Measurements from ENCODE around the gene TANGO2. TPM values are rescaled to one million over a fixed set of nuclear protein-coding genes. Genes with fewer than 3 reads are reported as not detected.
A peak's percentile ranks its signal among the peaks of the same experiment; 100 is the strongest.

Gene TANGO2
- total and polyA plus RNA-seq, 9 of the 15 experiments (the other 6 are each of a cell fraction or from before 2014, with no cell fraction given) = 15.5 to 94.9 (median 70.1) TPM

GRCh38 chr22:19997561-19998231 is 23.2 kb upstream of the TANGO2 start:
- BruUV-seq (replicated peaks) = no TSS peak
- peak overlapping the region in 1 of 2 experiments; percentile 75; a peak in 2 of 4 replicates for H3K9ac ChIP-seq (ENCODE audit: insufficient read depth in 1 of 2, low read depth in 2 of 2, low read length in 2 of 2)
- H3K9me1 ChIP-seq (ENCODE audit: control insufficient read depth, insufficient read depth, low read length) = peaks cover 5% of the 10 kb centered on the region
- H3K9me3 ChIP-seq (replicated peaks; ENCODE audit: control insufficient read depth, insufficient read depth, low read depth, low read length) = no peaks in the 10 kb centered on the region
- no peak overlapping the region for H3K4me2 ChIP-seq (ENCODE audit: insufficient read depth, low read length)
- no peaks in the 10 kb centered on the region for H3K27me3 ChIP-seq (ENCODE audit: control insufficient read depth in 2 of 2, insufficient read depth in 2 of 2, low read length in 2 of 2)
- H3K4me3 ChIP-seq = no peak overlapping the region
- 0 out of 3 replicates have a peak, but pooled peaks cover 2% of the 10 kb centered on the region for H3K79me2 ChIP-seq (ENCODE audit: control insufficient read depth, insufficient read depth, low read length)
- in situ Hi-C loops (cut with MboI) (no loop called here), intact Hi-C loops (cut with micrococcal nuclease) (no loop called here)
- DNase-seq (ENCODE audit: extremely low read depth in 1 of 4, low spot score in 3 of 4) = no peak
- FAIRE-seq = no peak
- H3K36me3 ChIP-seq (ENCODE audit: control insufficient read depth, insufficient read depth, low read length) = no peaks in the 10 kb centered on the region
- H3K4me1 ChIP-seq (replicated peaks in 1 of 2; ENCODE audit: control insufficient read depth in 2 of 2, insufficient read depth in 2 of 2, low read length in 2 of 2) = peaks cover 16 to 57% of the 10 kb centered on the region in 2 experiments; a peak in 4 of 5 replicates
- POLR2A ChIA-PET = interaction anchor here (0.5 to 3.1 kb wide), 12 partner anchors 9 to 277 kb away, joined by 3 to 24 read pairs (median 6); no protein-coding TSS in a partner anchor
- no peak overlapping the region for H2AFZ ChIP-seq (ENCODE audit: low read depth, low read length)
- no peak overlapping the region for H3K27ac ChIP-seq (ENCODE audit: extremely low read depth, low read depth, low read length)
- WGBS (ENCODE audit: insufficient coverage, low coverage, missing lambda C conversion rate) = 58% methylated on average over 19 of the region's 19 CpGs
- H4K20me1 ChIP-seq (replicated peaks; ENCODE audit: control insufficient read depth, insufficient read depth, low read length) = peaks cover 40% of the 10 kb centered on the region; the same call in 1 of the 2 replicates
- no peak for ATAC-seq
- CTCF ChIA-PET (ENCODE audit: low intra/inter-chr PET ratio) = no interaction called here
- TF ChIP-seq HMGXB4 (CRISPR knock-in tag; IDR thresholded peaks at IDR 0.05) = peak; percentile 53; the same call in 1 of the 2 replicates
- TF ChIP-seq BRD9 (IDR thresholded peaks at IDR 0.05; ENCODE audit: low read depth, partially characterized antibody) = no peak
- TF ChIP-seq BACH1 (tag; IDR thresholded peaks at IDR 0.05) = no peak
- no peak for TF ChIP-seq PCBP1 (IDR thresholded peaks at IDR 0.05; ENCODE audit: low read depth, low read length, poor library complexity, severe bottlenecking)
- TF ChIP-seq ZNF589 (CRISPR knock-in tag; IDR thresholded peaks at IDR 0.05; ENCODE audit: low read depth) = no peak
- no peak for TF ChIP-seq SMARCC2 (IDR thresholded peaks at IDR 0.05; ENCODE audit: low read depth)
- no peak for TF ChIP-seq STAG1 (CRISPR knock-in tag; IDR thresholded peaks at IDR 0.05; ENCODE audit: borderline replicate concordance)
- no peak for TF ChIP-seq DACH1 (IDR thresholded peaks at IDR 0.05; ENCODE audit: partially characterized antibody)
- TF ChIP-seq PRMT5 (CRISPR knock-in tag; IDR thresholded peaks at IDR 0.05) = no peak
- no peak for TF ChIP-seq BCOR (IDR thresholded peaks at IDR 0.05)
- TF ChIP-seq, protein P1, sequence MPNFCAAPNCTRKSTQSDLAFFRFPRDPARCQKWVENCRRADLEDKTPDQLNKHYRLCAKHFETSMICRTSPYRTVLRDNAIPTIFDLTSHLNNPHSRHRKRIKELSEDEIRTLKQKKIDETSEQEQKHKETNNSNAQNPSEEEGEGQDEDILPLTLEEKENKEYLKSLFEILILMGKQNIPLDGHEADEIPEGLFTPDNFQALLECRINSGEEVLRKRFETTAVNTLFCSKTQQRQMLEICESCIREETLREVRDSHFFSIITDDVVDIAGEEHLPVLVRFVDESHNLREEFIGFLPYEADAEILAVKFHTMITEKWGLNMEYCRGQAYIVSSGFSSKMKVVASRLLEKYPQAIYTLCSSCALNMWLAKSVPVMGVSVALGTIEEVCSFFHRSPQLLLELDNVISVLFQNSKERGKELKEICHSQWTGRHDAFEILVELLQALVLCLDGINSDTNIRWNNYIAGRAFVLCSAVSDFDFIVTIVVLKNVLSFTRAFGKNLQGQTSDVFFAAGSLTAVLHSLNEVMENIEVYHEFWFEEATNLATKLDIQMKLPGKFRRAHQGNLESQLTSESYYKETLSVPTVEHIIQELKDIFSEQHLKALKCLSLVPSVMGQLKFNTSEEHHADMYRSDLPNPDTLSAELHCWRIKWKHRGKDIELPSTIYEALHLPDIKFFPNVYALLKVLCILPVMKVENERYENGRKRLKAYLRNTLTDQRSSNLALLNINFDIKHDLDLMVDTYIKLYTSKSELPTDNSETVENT (CRISPR knock-in tag; IDR thresholded peaks at IDR 0.05) = no peak
- no peak for TF ChIP-seq NR0B1 (IDR thresholded peaks at IDR 0.05; ENCODE audit: partially characterized antibody)
- no peak for TF ChIP-seq EWSR1 (IDR thresholded peaks at IDR 0.05; ENCODE audit: borderline replicate concordance, low read depth, partially characterized antibody)
- TF ChIP-seq NCOA6 (IDR thresholded peaks at IDR 0.05) = no peak
- peak; percentile 22; the same call in 1 of the 2 replicates for TF ChIP-seq ATF1 (CRISPR knock-in tag; IDR thresholded peaks at IDR 0.05)
- no peak for TF ChIP-seq ATF1 (tag; IDR thresholded peaks at IDR 0.05)
- no peak for TF ChIP-seq ZFP30 (CRISPR knock-in tag; IDR thresholded peaks at IDR 0.05; ENCODE audit: borderline replicate concordance)

All from K562 (cell line).